Natural killer cell (primary cell): ENCODE measurements around the gene SLC35A5. TPM values are rescaled to one million over a fixed set of nuclear protein-coding genes. Genes with fewer than 3 reads are reported as not detected.

Experiments used
- ATAC-seq, 3 donors: fragments of 150-1000 bp in 2 of 3; fragments of 200-7000 bp in 1 of 3; cut with Tn5 transposase; 1 replicate in 1 of 3; 2 replicates in 2 of 3; pipeline ENCODE4 v1.10.0; 2021; ENCODE audit warnings: mild to moderate bottlenecking in 2 of 3, moderate library complexity in 2 of 3
- DNase-seq, 2 donors: peaks; one replicate each; pipeline versions ENCODE4 v3.0.0 to v3.0.0-alpha.2; 2013 to 2021; ENCODE audit warnings: mixed read lengths in 1 of 2
- H3K27ac ChIP-seq: one replicate; pipeline ENCODE4 v1.5.1; 2013; ENCODE audit warnings: mild to moderate bottlenecking, low read length
- H3K27me3 ChIP-seq: one replicate; pipeline ENCODE4 v1.6.1; 2013; ENCODE audit warnings: low read length; ENCODE audit not compliant: control insufficient read depth, insufficient read depth
- H3K36me3 ChIP-seq: one replicate; pipeline ENCODE4 v1.6.1; 2013; ENCODE audit warnings: low read length; ENCODE audit not compliant: control insufficient read depth, insufficient read depth
- H3K4me1 ChIP-seq: one replicate; pipeline ENCODE4 v1.6.1; 2013; ENCODE audit warnings: low read length; ENCODE audit not compliant: control insufficient read depth, insufficient read depth
- H3K4me3 ChIP-seq: one replicate; pipeline ENCODE4 v1.5.1; 2013; ENCODE audit warnings: low read length
- H3K9me3 ChIP-seq: one replicate; pipeline ENCODE4 v1.6.1; 2013; ENCODE audit warnings: low read length; ENCODE audit not compliant: control insufficient read depth, insufficient read depth
- H3K27ac Mint-ChIP-seq, 2 donors: one replicate each; pipeline ENCODE4 v1.8.0; 2022; ENCODE audit warnings: mild to moderate bottlenecking in 2 of 2, mixed read lengths in 2 of 2, moderate library complexity in 1 of 2
- H3K27me3 Mint-ChIP-seq, 2 donors: one replicate each; pipeline ENCODE4 v1.8.0; 2022; ENCODE audit warnings: low read depth in 2 of 2, mixed read lengths in 2 of 2
- H3K36me3 Mint-ChIP-seq: one replicate; pipeline ENCODE4 v1.8.0; 2022; ENCODE audit warnings: mixed read lengths
- H3K4me1 Mint-ChIP-seq, 2 donors: one replicate each; pipeline ENCODE4 v1.8.0; 2022; ENCODE audit warnings: mixed read lengths in 2 of 2
- H3K4me3 Mint-ChIP-seq: one replicate; pipeline ENCODE4 v1.8.0; 2022; ENCODE audit warnings: mild to moderate bottlenecking, moderate library complexity, mixed read lengths
- H3K9me3 Mint-ChIP-seq, 2 donors: one replicate each; pipeline ENCODE4 v1.8.0; 2022; ENCODE audit warnings: mixed read lengths in 2 of 2
- CTCF ChIP-seq: fragments of 200-600 bp; IDR thresholded peaks from one replicate; pipeline ENCODE4 v1.8.0; 2022; ENCODE audit warnings: antibody characterized with exemption
- WGBS: methylation state at CpG from one replicate; pipeline ENCODE4 v1.1.7; 2013; ENCODE audit warnings: missing lambda C conversion rate; ENCODE audit not compliant: insufficient coverage; 5-methylcytosine and 5-hydroxymethylcytosine counted together
- intact Hi-C: fragments of 100-400 bp; cut with micrococcal nuclease; formaldehyde crosslinking; loops from one replicate; pipeline ENCODE4 v1.14.2; 2022
- total RNA-seq, 4 donors: library from RNA; stranded (reverse); fragments of 120-200 nt in 1 of 4; gene quantifications; one replicate each; pipeline versions ENCODE4 v1.2.3 to v1.2.4, GENCODE V29; 2013 to 2022

The SLC35A5 gene
- total RNA-seq, 3 donors from 2014 or later (not counting 1 experiment from before 2014, with no cell fraction given): 10.5 to 17.4 (median 11.2) TPM

DNA sequence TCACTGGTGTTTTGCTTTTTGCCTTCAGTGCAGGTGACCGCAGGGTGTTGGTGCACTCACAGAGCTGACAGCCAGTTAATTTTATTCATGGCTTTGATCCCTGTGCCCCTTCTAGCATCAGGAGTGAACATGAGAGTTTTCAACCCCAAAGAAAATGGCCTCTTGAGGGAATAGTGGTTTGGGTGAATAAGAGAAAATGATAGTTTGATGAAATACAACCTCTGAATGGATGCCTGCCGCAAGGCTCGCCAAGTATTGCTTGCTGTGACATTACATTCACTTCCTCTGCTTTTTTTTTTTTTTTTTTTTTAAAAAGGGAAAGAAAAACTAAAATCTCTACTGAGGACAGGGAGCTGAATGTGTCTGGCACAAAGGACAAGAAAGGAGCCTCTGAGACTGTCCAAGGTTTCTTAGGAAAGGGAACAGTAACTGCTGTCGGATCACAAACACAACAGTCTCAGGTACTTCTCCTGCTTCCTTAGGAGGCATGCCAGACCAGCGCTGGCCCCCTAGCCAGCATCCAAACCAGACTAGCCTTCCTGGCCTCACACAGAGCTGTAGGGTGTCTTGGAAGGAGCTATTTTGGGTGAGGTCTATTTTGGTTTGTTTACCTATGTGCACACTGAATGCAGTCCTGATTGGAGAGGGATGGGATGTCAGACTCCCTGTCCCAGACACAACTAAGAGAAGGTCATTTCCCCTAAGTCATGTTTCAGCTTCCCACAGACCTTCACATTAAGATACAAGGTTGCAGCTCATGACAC lies 50.1 kb downstream of the SLC35A5 start:
- Mint-ChIP-seq H3K36me3 (no peaks in the 10 kb centered on the region), H3K9me3 (no peaks in the 10 kb centered on the region), H3K27ac (no peak overlapping the region), H3K4me3 (no peak overlapping the region), H3K4me1 (peaks cover 0 to 9% of the 10 kb centered on the region in 2 donors), H3K27me3 (peaks cover 8 to 19% of the 10 kb centered on the region in 2 donors)
- H3K4me1 ChIP-seq: no peaks in the 10 kb centered on the region
- DNase-seq: no peak
- 100% methylated on average over 3 of the region's 5 CpGs for WGBS
- intact Hi-C loops: no loop called here
- ATAC-seq: no peak
- no peaks in the 10 kb centered on the region for H3K27me3 ChIP-seq
- TF ChIP-seq CTCF: no peak
- no peak overlapping the region for H3K4me3 ChIP-seq
- no peaks in the 10 kb centered on the region for H3K9me3 ChIP-seq
- H3K36me3 ChIP-seq: no peaks in the 10 kb centered on the region
- H3K27ac ChIP-seq: no peak overlapping the region

DNA sequence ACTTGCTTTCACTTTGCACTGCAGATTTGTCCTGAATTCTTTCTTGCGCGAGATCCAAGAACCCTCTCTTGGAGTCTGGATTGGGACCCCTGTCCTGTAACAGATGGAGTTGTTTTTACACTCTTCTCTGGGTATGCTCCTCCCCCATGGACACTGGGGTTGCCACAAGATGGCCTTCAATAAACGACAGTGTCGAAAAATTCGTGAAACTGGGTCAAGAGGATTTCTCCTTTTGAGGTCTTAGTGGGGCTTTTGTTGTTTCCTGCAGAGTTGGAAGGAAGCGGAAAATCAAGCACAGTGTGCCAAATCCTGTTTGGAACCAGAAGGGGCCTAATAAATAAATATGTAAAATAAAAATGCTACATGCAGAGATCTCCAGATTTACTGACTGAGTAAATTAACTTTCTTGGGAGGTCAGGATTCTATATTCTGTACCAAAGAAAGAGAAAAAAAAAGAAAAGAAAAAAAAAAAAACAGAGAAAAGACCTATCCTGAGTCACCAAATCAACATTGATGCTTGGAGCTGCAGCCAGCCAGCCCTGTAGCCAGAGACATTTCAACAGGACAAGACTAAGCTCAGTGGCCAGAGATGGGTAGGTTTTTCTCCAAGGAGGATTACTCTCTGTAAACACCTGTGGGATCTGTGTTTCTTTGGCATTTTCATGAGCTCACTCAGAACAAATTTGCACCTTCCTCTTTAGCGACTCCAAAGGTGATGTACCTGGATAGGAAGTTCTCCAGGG lies 54.3 kb downstream of the SLC35A5 start:
- intact Hi-C loops: no loop called here
- no peak for TF ChIP-seq CTCF
- H3K4me1 Mint-ChIP-seq: peaks cover 0 to 4% of the 10 kb centered on the region in 2 donors
- no peaks in the 10 kb centered on the region for H3K36me3 Mint-ChIP-seq
- H3K4me3 Mint-ChIP-seq: no peak overlapping the region
- H3K4me1 ChIP-seq: no peaks in the 10 kb centered on the region
- H3K9me3 Mint-ChIP-seq: no peaks in the 10 kb centered on the region
- no peaks in the 10 kb centered on the region for H3K36me3 ChIP-seq
- WGBS: 71% methylated on average over 7 of the region's 7 CpGs
- H3K4me3 ChIP-seq: no peak overlapping the region
- no peaks in the 10 kb centered on the region for H3K9me3 ChIP-seq
- no peak for DNase-seq
- H3K27me3 Mint-ChIP-seq: no peaks in the 10 kb centered on the region
- H3K27me3 ChIP-seq: no peaks in the 10 kb centered on the region
- ATAC-seq: no peak
- no peak overlapping the region for H3K27ac ChIP-seq
- no peak overlapping the region for H3K27ac Mint-ChIP-seq

DNA sequence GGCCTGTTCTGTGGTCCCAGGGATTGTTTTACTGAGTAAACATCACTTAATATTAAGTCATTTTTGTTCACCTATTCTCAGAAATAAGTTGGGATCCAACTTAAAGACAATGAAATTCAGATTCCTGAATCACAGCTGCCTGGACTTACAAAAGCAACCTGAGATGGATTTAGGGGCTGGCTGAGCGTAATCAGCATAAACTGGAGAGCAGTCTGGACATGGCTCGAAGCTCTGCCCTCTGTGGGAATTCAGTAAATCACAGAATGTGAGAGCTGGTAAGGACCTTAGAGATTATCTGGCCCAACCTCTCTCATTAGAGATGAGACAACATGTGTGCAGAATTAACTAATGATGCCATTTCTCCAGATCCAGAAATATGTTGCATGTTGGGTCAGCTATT lies 55.4 kb downstream of the SLC35A5 start:
- no peak overlapping the region for H3K4me3 ChIP-seq
- no peaks in the 10 kb centered on the region for H3K9me3 Mint-ChIP-seq
- no peak for ATAC-seq
- H3K4me3 Mint-ChIP-seq: no peak overlapping the region
- H3K9me3 ChIP-seq: no peaks in the 10 kb centered on the region
- no peaks in the 10 kb centered on the region for H3K36me3 Mint-ChIP-seq
- intact Hi-C loops: no loop called here
- H3K4me1 ChIP-seq: no peaks in the 10 kb centered on the region
- 93% methylated on average over 2 of the region's 2 CpGs for WGBS
- H3K27me3 Mint-ChIP-seq: no peaks in the 10 kb centered on the region
- peaks cover 0 to 4% of the 10 kb centered on the region in 2 donors for H3K4me1 Mint-ChIP-seq
- H3K27me3 ChIP-seq: no peaks in the 10 kb centered on the region
- no peak overlapping the region for H3K27ac ChIP-seq
- H3K36me3 ChIP-seq: no peaks in the 10 kb centered on the region
- DNase-seq: no peak
- no peak for TF ChIP-seq CTCF
- no peak overlapping the region for H3K27ac Mint-ChIP-seq
